CD14-positive monocyte (primary cell): ENCODE results near the gene TTC23. TPM values are rescaled to one million over a fixed set of nuclear protein-coding genes. Genes with fewer than 3 reads are reported as not detected.

Experiments
- DNase-seq, 3 donors: peaks; one replicate each; pipeline ENCODE4 v3.0.0-alpha.2; 2011 to 2022
- H2AFZ ChIP-seq: 2 replicates; pipeline ENCODE4 v1.6.0; 2012; ENCODE audit warnings: mild to moderate bottlenecking, low read depth, low read length, inconsistent platforms; ENCODE audit not compliant: insufficient read depth, poor library complexity, severe bottlenecking
- H3K27ac ChIP-seq, 2 donors: 1 replicate in 1 of 2; 2 replicates in 1 of 2; pipeline ENCODE4 v1.5.1; 2012 to 2013; ENCODE audit warnings: low read length in 2 of 2, control low read depth in 1 of 2, inconsistent platforms in 1 of 2, low read depth in 1 of 2, mild to moderate bottlenecking in 1 of 2
- H3K27me3 ChIP-seq, 2 donors: one replicate each; pipeline versions ENCODE4 v1.6.0 to v1.6.1; 2011 to 2013; ENCODE audit warnings: low read length in 2 of 2; ENCODE audit not compliant: control insufficient read depth in 2 of 2, insufficient read depth in 2 of 2
- H3K36me3 ChIP-seq, 2 donors: replicated peaks in 1 of 2; 1 replicate in 1 of 2; 2 replicates in 1 of 2; pipeline versions ENCODE4 v1.5.1 to v1.6.1; 2012 to 2013; ENCODE audit warnings: low read length in 2 of 2, control low read depth in 1 of 2, inconsistent platforms in 1 of 2, mild to moderate bottlenecking in 1 of 2; ENCODE audit not compliant: insufficient read depth in 2 of 2, control insufficient read depth in 1 of 2
- H3K4me1 ChIP-seq, 2 donors: 1 replicate in 1 of 2; 2 replicates in 1 of 2; pipeline versions ENCODE4 v1.5.1 to v1.6.1; 2012 to 2013; ENCODE audit warnings: low read length in 2 of 2, control low read depth in 1 of 2, inconsistent platforms in 1 of 2, mild to moderate bottlenecking in 1 of 2, moderate library complexity in 1 of 2; ENCODE audit not compliant: insufficient read depth in 2 of 2, control insufficient read depth in 1 of 2
- H3K4me2 ChIP-seq: replicated peaks from 2 replicates; pipeline ENCODE3; 2012; ENCODE audit warnings: low read length, moderate library complexity, mild to moderate bottlenecking; ENCODE audit not compliant: poor library complexity, severe bottlenecking; ENCODE audit errors: extremely low read depth
- H3K4me3 ChIP-seq, 3 experiments: fragments of 200-600 bp in 1 of 3; sonication (generic) in 1 of 3; replicated peaks in 1 of 3; 1 replicate in 2 of 3; 2 replicates in 1 of 3; pipeline ENCODE4 v1.5.1; 2011 to 2013; ENCODE audit warnings: low read length in 3 of 3, mild to moderate bottlenecking in 3 of 3, control low read depth in 2 of 3, low read depth in 2 of 3, inconsistent platforms in 1 of 3, moderate library complexity in 1 of 3
- H3K79me2 ChIP-seq: 2 replicates; pipeline ENCODE4 v1.6.0; 2012; ENCODE audit warnings: mild to moderate bottlenecking, control low read depth, inconsistent platforms, low read length, moderate library complexity; ENCODE audit not compliant: insufficient read depth
- H3K9ac ChIP-seq: 2 replicates; pipeline ENCODE4 v1.6.0; 2017; ENCODE audit warnings: low read length, mild to moderate bottlenecking; ENCODE audit not compliant: insufficient read depth, poor library complexity, severe bottlenecking
- H3K9me3 ChIP-seq, 2 donors: replicated peaks in 1 of 2; 1 replicate in 1 of 2; 2 replicates in 1 of 2; pipeline versions ENCODE4 v1.5.1 to v1.6.1; 2012 to 2013; ENCODE audit warnings: low read length in 2 of 2, control low read depth in 1 of 2; ENCODE audit not compliant: control insufficient read depth in 1 of 2, insufficient read depth in 1 of 2
- H4K20me1 ChIP-seq: 2 replicates; pipeline ENCODE4 v1.6.0; 2012; ENCODE audit warnings: mild to moderate bottlenecking, low read length, control low read depth, moderate library complexity; ENCODE audit not compliant: insufficient read depth
- H3K27ac Mint-ChIP-seq, 7 donors: one replicate each; pipeline ENCODE4 v1.8.0; 2020; ENCODE audit warnings: mild to moderate bottlenecking in 7 of 7, mixed read lengths in 7 of 7, moderate library complexity in 6 of 7, inconsistent platforms in 2 of 7
- H3K27me3 Mint-ChIP-seq, 3 donors: one replicate each; pipeline ENCODE4 v1.8.0; 2021 to 2022; ENCODE audit warnings: low read depth in 3 of 3, mild to moderate bottlenecking in 3 of 3, mixed read lengths in 3 of 3, moderate library complexity in 3 of 3, inconsistent platforms in 1 of 3
- H3K36me3 Mint-ChIP-seq, 2 donors: one replicate each; pipeline ENCODE4 v1.8.0; 2020; ENCODE audit warnings: mixed read lengths in 2 of 2, inconsistent platforms in 1 of 2, mild to moderate bottlenecking in 1 of 2
- H3K4me1 Mint-ChIP-seq: one replicate; pipeline ENCODE4 v1.8.0; 2020; ENCODE audit warnings: mild to moderate bottlenecking, mixed read lengths
- H3K4me3 Mint-ChIP-seq, 2 donors: one replicate each; pipeline ENCODE4 v1.8.0; 2020; ENCODE audit warnings: mild to moderate bottlenecking in 2 of 2, mixed read lengths in 2 of 2, moderate library complexity in 1 of 2
- H3K9me3 Mint-ChIP-seq, 7 donors: one replicate each; pipeline ENCODE4 v1.8.0; 2020 to 2022; ENCODE audit warnings: mixed read lengths in 7 of 7, mild to moderate bottlenecking in 6 of 7, moderate library complexity in 6 of 7, inconsistent platforms in 2 of 7
- CTCF ChIP-seq: fragments of 200-600 bp; IDR thresholded peaks from one replicate; pipeline ENCODE4 v1.8.0; 2022; ENCODE audit warnings: antibody characterized with exemption, mild to moderate bottlenecking
- WGBS: methylation state at CpG from one replicate; pipeline ENCODE4 v1.1.5; 2013; ENCODE audit warnings: missing lambda C conversion rate; ENCODE audit not compliant: insufficient coverage; 5-methylcytosine and 5-hydroxymethylcytosine counted together
- intact Hi-C, 2 donors: fragments of 100-400 bp; cut with micrococcal nuclease; formaldehyde crosslinking; loops; one replicate each; pipeline versions ENCODE4 v1.15.0 to v1.15.1; 2023
- polyA plus RNA-seq, 3 donors: library from polyadenylated mRNA; depleted of rRNA in 1 of 3; unstranded in 2 of 3; stranded (reverse) in 1 of 3; fragments of 300-500 nt in 2 of 3; fragments of >200 nt in 1 of 3; fragmentation: Illumina TruSeq in 2 of 3; gene quantifications; 1 replicate in 2 of 3; 2 replicates in 1 of 3; pipeline ENCODE4 v1.2.3, GENCODE V29; 2012 to 2021

Gene TTC23
- polyA plus RNA-seq, 3 donors = 0.51 to 0.55 TPM; not detected in 1

GRCh38 chr15:99120050-99120777, 129.2 kb downstream of the TTC23 start:
- Mint-ChIP-seq H3K36me3 (no peaks in the 10 kb centered on the region), H3K9me3 (no peaks in the 10 kb centered on the region), H3K4me3 (no peak overlapping the region), H3K27me3 (peaks cover 1 to 8% (median 6%) of the 10 kb centered on the region in 3 donors), H3K4me1 (peaks cover 13% of the 10 kb centered on the region), H3K27ac (peak overlapping the region in 1 of 7 donors; percentile 6)
- Histone ChIP-seq H3K79me2 (no peaks in the 10 kb centered on the region), H3K9ac (no peak overlapping the region), H4K20me1 (no peaks in the 10 kb centered on the region), H3K4me2 (no peak overlapping the region), H3K4me3 (no peak overlapping the region), H3K27ac (no peak overlapping the region), H3K36me3 (no peaks in the 10 kb centered on the region), H2AFZ (no peak overlapping the region), H3K4me1 (peaks cover 12 to 15% of the 10 kb centered on the region in 2 donors), H3K27me3 (no peaks in the 10 kb centered on the region), H3K9me3 (no peaks in the 10 kb centered on the region)
- no peak for TF ChIP-seq CTCF
- no peak for DNase-seq
- intact Hi-C loops = no loop called here
- 90% methylated on average over 12 of the region's 12 CpGs for WGBS

- H3K4me2 ChIP-seq = no peak overlapping the region
- H3K9ac ChIP-seq = no peak overlapping the region
- H3K27ac Mint-ChIP-seq = no peak overlapping the region
- DNase-seq = no peak
- H3K4me1 ChIP-seq = peaks cover 8% of the 10 kb centered on the region in 2 donors
- H3K4me1 Mint-ChIP-seq = peaks cover 7% of the 10 kb centered on the region
- 93% methylated on average over 15 of the region's 22 CpGs for WGBS
- H3K4me3 Mint-ChIP-seq = no peak overlapping the region
- H3K27me3 ChIP-seq = no peaks in the 10 kb centered on the region
- no peak overlapping the region for H3K27ac ChIP-seq
- peaks cover 1 to 8% (median 6%) of the 10 kb centered on the region in 3 donors for H3K27me3 Mint-ChIP-seq
- H3K36me3 Mint-ChIP-seq = no peaks in the 10 kb centered on the region
- no peaks in the 10 kb centered on the region for H3K36me3 ChIP-seq
- no peak overlapping the region for H3K4me3 ChIP-seq
- H4K20me1 ChIP-seq = no peaks in the 10 kb centered on the region
- TF ChIP-seq CTCF = no peak
- intact Hi-C loops = no loop called here
- no peaks in the 10 kb centered on the region for H3K9me3 ChIP-seq
- peaks cover 0 to 2% (median 0%) of the 10 kb centered on the region in 7 donors for H3K9me3 Mint-ChIP-seq
- H2AFZ ChIP-seq = no peak overlapping the region
- H3K79me2 ChIP-seq = no peaks in the 10 kb centered on the region
Observed at GRCh38 chr15:99118801-99119546, 130.4 kb downstream of the TTC23 start.
